SH-SY5Y (cell line): ENCODE data around the gene SNX19.

Source experiments
- GATA2 ChIP-seq: IDR thresholded peaks from 2 replicates; pipeline ENCODE4 v1.6.1; 2011; ENCODE audit warnings: mild to moderate bottlenecking, low read depth, low read length
- GATA3 ChIP-seq: IDR thresholded peaks from 2 replicates; pipeline ENCODE4 v1.6.1; 2011; ENCODE audit warnings: low read depth, mild to moderate bottlenecking, low read length, moderate library complexity

DNA sequence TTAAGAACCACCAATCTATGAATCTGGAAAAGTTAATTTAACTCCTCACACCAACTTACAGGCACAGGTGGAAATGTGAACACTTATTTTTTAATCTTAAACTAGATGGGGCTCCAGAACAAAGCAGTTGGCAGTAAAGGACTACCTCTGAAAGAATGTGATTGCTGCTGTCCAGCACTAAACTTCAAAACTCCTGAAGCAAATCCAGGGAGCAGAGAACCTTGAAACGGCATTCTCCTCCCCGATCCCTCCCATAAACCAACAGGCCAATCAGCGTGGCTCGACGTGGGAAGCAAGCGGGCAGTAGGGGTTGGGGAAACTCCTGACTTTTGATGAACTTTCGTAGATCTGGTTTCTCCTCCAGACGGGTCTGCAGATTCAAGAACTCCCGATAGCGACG is 5.0 kb downstream of the SNX19 start:
- no peak for TF ChIP-seq GATA3
- TF ChIP-seq GATA2 = no peak
